Activated CD4-positive, CD25-positive, alpha-beta regulatory T cell treated with anti-CD3 and anti-CD28 coated beads, Interleukin-2, amount 50 U/mL, for 72 hours (primary cell): ENCODE measurements around the gene GPR173.

ENCODE experiments used
- DNase-seq: peaks from one replicate; pipeline ENCODE4 v3.0.0; 2021

The GPR173 gene

DNA sequence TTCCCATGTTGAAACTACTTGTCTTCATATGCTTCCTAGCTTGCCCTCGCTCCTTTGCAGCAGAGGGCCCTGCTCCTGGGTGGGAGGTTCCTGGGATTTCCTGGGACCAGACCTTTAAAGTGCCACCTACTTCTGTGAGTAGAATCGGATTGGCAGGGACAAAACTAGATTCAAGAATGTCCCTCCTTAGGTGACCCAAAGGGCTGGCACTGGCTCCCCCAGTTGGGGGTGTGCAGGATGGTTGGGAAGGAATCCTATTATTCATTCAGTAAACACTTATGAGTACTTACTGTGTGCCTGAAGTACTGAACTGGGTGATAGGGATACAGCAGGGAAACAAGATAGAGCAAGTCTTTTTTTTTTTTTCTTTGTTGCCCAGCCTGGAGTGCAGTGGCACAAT, 42.8 kb downstream of the GPR173 start:
- no peak for DNase-seq

DNA sequence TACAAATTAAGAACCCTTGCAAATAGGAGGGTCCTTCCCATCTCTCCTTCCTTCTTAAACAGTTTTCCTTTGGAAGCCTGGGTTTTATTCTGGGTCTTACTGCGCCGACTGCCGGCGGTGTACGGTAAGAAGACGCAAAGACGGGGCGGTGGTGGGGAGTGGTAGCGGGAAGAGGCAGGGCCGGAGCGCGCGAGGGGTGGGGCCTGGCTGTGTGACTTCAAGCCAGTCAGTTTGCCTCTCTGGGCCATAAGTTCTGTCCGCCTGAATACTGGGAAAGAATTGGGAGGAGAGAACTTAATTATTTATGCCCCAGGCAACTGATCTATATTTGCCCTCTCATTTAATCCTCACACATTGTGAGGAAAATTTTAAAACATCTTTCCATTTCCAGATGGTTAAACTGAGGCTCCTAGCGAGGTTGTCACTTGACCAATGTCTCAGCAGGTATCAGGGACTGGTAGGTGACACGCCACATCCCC, 44.6 kb downstream of the GPR173 start:
- DNase-seq = peak; percentile 75

DNA sequence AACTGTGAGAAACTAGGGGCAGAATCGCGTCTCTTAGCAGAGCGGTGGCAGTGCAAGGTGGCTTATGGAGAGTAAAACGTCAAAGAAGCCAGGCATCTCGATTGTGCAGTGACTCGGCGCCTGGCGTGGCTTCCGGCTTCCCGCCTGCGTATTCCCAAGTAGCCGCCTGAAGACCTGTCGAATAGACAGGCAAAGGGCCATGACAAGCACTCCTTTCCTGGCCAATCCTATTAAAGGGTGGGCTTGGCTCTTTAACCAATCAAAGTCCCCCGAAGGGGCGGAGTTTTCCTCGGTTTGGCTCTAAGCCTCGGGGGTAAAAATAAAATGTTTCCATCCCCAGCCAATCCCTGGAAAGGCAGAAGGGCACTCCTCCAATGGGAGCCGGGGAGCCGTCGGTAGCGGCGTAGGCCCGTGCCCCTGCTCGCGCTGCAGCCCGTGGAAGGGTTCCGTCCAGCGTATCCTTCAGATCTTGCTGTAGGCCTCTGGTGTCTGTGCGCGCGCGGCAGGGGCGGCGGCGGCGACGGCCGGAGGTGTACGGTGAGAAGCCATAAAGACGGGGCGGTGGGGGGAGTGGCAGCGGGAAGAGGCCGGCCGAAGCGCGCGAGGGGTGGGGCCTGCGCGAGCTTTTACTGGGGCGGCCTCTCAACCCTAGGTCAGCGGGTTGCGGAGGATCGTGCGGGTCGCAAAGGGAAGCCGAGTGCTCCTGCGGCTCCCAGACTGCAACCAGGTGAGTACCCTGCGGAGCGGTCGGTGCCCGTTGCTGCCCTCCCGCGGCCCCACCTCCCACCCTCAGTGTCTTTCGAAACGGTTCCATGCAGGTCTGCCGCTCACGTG, 45.4 kb downstream of the GPR173 start, which contains the start of gene KANTR:
Gene KANTR (plus strand): TSS at position 395 of the 834 bp plus-strand sequence. CDS start 30,131 bp downstream, outside the sequence.
- DNase-seq = peak; percentile 71

DNA sequence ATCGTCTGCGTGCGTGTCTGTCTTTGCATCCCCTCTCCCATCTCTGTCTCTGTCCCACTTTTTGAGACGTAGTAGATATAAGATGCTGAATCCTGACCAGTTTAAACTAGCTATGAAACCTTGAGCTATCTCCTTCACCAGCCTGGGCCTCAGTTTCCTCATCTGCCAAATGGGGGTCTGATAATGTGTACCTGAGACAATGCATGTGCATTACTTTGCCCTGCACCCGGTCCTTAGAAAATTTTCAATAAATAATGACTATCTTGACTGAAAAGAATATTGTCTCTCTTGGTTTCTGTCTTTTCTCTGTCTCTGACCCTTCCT, 46.0 kb downstream of the GPR173 start:
- DNase-seq = no peak

DNA sequence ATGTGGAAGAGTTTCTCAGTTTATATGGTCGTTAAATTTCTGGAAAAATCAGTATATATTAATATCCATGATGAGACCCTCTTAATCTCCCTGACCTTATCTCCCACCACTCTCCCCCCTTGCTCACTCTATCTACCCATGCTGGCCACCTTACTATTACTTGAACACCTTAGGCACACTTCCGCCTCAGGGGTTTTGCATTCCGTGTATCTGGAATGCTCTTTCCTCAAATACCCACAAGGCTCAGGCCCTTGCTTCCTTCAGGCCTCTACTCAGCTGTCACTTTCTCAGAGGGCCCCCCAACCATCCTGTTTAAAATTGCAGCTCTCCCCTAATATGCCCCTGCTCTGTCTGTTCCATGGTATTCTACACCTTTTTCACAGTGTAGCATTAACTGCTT, 47.2 kb downstream of the GPR173 start:
- DNase-seq = no peak

DNA sequence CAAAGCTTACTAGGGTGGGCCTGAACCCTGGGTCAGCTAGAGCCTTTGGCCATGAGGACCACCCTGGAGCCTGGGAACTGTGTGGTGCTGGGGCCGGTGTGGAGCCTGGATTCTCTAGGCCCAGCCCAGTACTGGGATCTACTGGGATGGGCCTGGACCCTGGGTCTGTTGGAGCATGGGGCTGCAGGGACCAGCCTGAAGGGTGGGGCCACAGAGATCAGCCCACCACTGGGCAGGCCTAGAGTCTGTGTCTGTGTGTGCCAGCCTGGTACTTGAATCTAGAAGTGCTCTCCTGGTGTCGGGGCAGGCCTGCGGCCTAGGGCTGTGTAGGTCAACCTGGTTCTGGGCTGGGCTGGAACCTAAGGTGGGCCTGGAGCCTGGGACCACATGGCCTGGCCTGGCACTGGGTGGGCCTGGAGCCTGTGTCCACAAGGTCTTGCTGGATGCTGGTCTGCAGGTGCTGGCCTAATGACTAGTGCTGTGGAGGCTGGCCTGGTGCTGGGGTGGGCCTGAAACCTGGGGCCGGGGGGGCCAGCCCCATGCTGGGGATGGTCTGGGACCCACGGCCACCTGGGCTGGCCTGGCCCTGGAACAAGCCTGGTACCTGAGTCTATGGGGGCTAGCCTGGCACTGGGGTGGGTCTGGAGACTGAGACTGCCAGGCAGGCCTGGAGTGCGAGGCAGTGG, 66.4 kb downstream of the GPR173 start:
- no peak for DNase-seq

DNA sequence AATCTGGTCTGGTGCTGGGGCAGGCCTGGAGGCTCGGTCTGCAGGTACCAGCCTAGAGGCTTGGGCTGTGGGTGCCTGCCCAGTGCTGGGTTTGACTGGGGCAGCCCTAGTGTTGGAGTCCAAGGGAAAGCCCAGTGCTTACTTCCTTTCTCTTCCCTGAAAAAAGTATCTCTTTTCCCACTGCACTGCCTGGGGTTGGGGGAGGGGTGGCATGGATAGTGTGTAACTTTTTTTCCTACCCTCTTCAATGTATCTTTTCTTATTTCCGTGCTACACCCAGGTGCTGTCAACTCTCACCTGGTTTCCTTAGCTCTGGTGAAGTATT, 66.9 kb downstream of the GPR173 start:
- no peak for DNase-seq

DNA sequence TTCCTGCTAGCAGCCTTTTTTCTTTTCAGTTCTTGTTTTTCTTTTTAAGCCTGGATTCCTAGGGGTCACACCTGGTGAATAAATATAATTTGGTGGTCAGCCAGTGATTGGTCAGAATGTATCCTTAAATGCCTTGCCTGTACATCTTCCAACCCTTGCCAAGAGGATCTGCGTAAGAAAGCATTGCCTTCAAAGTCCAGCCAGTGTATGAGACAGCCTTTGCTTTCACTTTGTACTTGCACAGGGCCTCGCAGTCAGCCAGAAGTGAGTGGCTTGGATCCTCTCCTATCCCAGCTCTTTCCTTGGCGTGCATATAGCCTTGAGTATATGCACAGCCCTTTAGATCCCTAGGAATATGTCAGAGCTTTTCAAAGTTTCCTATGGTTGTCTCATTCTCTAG, 67.5 kb downstream of the GPR173 start:
- no peak for DNase-seq

DNA sequence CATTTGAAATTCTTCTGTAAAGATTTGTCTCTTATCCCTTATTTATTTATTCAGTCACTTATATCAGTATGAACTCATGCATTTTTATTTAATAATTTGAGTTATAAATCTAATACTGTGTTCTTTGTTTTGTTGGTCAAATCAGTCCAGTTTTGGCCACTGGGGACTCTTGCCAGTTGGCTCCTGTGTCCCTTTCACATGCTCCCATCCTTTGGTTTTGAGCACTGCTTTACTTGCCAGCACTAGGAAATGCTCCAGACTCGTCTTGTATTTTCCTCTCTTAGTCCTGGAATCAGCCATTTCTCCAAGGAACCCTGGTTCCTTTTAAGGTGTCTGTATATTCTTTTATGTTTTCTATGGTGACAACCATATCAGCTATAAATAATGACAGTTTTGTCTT, 73.4 kb downstream of the GPR173 start:
- DNase-seq = no peak

DNA sequence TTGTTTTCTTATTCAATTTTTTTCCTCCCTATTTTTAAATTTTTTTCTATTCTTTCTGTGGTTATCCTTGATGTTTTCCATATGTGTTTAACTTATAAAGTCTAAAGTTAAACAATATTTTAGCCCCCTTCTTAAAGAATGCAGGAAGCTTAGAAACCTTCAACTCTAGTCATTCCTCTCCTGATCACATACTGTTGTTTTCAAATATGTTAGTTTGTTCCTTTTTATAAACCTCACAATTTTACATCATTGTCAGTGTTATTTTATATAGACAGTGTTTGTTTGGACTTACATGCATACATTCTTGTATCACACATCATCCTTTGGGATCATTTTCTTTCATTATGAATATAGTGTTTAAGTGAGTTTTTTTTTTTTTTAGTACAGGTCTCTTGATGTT, 76.9 kb downstream of the GPR173 start:
- DNase-seq = no peak

DNA sequence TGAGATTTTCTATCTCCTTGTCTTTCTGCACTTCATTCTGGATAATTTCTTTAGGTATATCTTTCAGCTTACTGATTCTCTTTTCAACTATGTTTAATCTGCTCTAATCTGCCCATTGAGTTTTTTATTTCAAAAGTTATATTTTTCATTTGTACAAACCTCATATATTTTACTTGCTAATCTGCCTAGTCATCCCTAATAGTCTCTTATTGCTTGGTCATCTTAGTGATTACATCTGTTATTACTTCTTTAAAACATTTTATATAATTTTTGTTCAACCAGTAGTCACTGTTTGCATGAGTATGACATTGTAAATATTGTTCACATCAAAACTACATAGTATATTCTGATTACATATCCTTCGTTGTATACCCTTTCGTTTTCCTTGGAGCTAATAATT, 77.8 kb downstream of the GPR173 start:
- DNase-seq = no peak

DNA sequence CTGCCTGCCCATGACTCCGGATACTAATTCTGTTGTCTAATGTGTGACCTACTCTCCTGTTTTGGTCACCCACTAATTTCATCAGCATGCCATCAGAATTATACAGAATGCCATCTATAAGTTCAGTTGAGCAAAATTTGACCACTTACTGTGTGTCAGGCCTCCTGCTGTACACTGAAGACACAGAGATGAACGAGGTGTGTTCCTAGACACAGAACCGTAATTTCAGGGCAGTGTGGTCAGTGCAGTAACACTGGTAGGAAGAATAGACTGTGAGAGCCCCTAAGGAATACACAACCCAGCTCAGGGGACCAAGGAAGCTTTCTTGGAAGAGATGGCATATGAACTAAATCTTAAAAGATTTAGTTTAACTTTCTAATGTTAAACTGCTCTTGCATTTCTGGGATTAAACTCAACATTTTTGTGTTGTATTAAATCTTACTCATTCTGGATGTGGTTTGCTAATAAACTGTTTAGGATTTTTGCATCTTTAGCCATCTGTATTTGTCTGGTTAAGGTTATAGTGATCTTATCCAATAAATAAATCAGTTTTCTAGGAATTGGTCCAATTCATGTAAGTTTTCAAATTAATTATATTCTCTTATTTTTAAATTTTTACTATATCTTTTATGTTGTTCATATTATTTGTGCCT, 79.6 kb downstream of the GPR173 start:
- no peak for DNase-seq
